GM23248 (cell line): ENCODE data around the gene SEZ6. TPM values are rescaled to one million over a fixed set of nuclear protein-coding genes. Genes with fewer than 3 reads are reported as not detected.

Source experiments
- DNase-seq: peaks from one replicate; pipeline ENCODE4 v3.0.0-alpha.2; 2015
- H2AFZ ChIP-seq: fragments of 200-600 bp; sonication (generic); 2 replicates; pipeline ENCODE4 v1.6.1; 2016; ENCODE audit warnings: antibody characterized with exemption
- H3F3A ChIP-seq: fragments of 200-600 bp; sonication (generic); 2 replicates; pipeline ENCODE4 v1.6.1; 2016; ENCODE audit warnings: mild to moderate bottlenecking, antibody characterized with exemption, mixed run types; ENCODE audit not compliant: insufficient read depth
- H3K27ac ChIP-seq: fragments of 200-600 bp; sonication (generic); 2 replicates; pipeline ENCODE4 v1.5.1; 2016; ENCODE audit warnings: mild to moderate bottlenecking
- H3K27me3 ChIP-seq: fragments of 200-600 bp; sonication (generic); replicated peaks from 2 replicates; pipeline ENCODE4 v1.6.1; 2016; ENCODE audit warnings: mild to moderate bottlenecking; ENCODE audit not compliant: insufficient read depth
- H3K36me3 ChIP-seq: fragments of 200-600 bp; sonication (generic); 2 replicates; pipeline ENCODE4 v1.6.1; 2016; ENCODE audit warnings: low read depth, mild to moderate bottlenecking
- H3K4me1 ChIP-seq: fragments of 200-600 bp; sonication (generic); 2 replicates; pipeline ENCODE4 v1.6.1; 2016; ENCODE audit warnings: mild to moderate bottlenecking; ENCODE audit not compliant: insufficient read depth
- H3K4me2 ChIP-seq: fragments of 200-600 bp; sonication (generic); one replicate; pipeline ENCODE4 v1.6.1; 2016; ENCODE audit warnings: mild to moderate bottlenecking; ENCODE audit not compliant: unreplicated experiment
- H3K4me3 ChIP-seq: fragments of 200-600 bp; sonication (generic); 2 replicates; pipeline ENCODE4 v1.5.1; 2016; ENCODE audit warnings: mild to moderate bottlenecking
- H3K79me2 ChIP-seq: fragments of 200-600 bp; sonication (generic); 2 replicates; pipeline ENCODE4 v1.6.1; 2016; ENCODE audit warnings: mild to moderate bottlenecking; ENCODE audit not compliant: insufficient read depth
- H3K9ac ChIP-seq: fragments of 200-600 bp; sonication (generic); 2 replicates; pipeline ENCODE4 v1.6.1; 2016; ENCODE audit warnings: mild to moderate bottlenecking
- H3K9me2 ChIP-seq: fragments of 200-600 bp; sonication (generic); 2 replicates; pipeline ENCODE4 v1.6.1; 2016; ENCODE audit warnings: mixed run types, mild to moderate bottlenecking, moderate library complexity; ENCODE audit not compliant: insufficient read depth
- H3K9me3 ChIP-seq: fragments of 200-600 bp; sonication (generic); one replicate; pipeline ENCODE4 v1.6.1; 2017; ENCODE audit warnings: low read depth
- H4K20me1 ChIP-seq: fragments of 200-600 bp; sonication (generic); 2 replicates; pipeline ENCODE4 v1.6.0; 2016; ENCODE audit not compliant: insufficient read depth
- EZH2 ChIP-seq: fragments of 200-600 bp; sonication (generic); IDR thresholded peaks from 2 replicates; pipeline ENCODE4 v1.6.1; 2018; ENCODE audit warnings: antibody characterized with exemption, mild to moderate bottlenecking; ENCODE audit not compliant: insufficient read depth, poor library complexity, severe bottlenecking
- EZH2phosphoT487 ChIP-seq: fragments of 200-600 bp; sonication (generic); IDR thresholded peaks from 2 replicates; pipeline ENCODE4 v1.6.1; 2018; ENCODE audit warnings: antibody characterized with exemption, moderate library complexity, mild to moderate bottlenecking, low read depth; ENCODE audit not compliant: insufficient read depth
- WGBS, 2 experiments: methylation state at CpG; one replicate each; pipeline ENCODE4 v1.1.6; 2015 to 2017; ENCODE audit warnings: low lambda C conversion rate in 2 of 2, low coverage in 1 of 2; ENCODE audit errors: missing lambda C conversion rate in 2 of 2; 5-methylcytosine and 5-hydroxymethylcytosine counted together
- in situ Hi-C: fragments of 300-500 bp; cut with MboI; formaldehyde crosslinking; loops from 2 replicates; pipeline ENCODE4 v1.15.0; 2020
- polyA plus RNA-seq: library from polyadenylated mRNA; unstranded; fragments of >200 nt; fragmentation: Nextera tagmentation; extraction: Ambion mirVana; gene quantifications from 2 replicates; pipeline ENCODE4 v1.2.1, GENCODE V29; 2016
- total RNA-seq: library from RNA; depleted of rRNA; stranded (reverse); fragments of >200 nt; shearing (Covaris generic); gene quantifications from 2 replicates; pipeline ENCODE4 v1.2.3, GENCODE V29; 2014

Gene SEZ6
- total and polyA plus RNA-seq, 2 experiments from 2014 or later, result not detected

GRCh38 chr17:28960256-28961061, 45.4 kb downstream of the SEZ6 start:
- Histone ChIP-seq H3K9ac (no peak overlapping the region), H3K36me3 (no peaks in the 10 kb centered on the region), H2AFZ (no peak overlapping the region), H3K9me3 (no peaks in the 10 kb centered on the region), H3K4me1 (no peaks in the 10 kb centered on the region), H3K27me3 (peaks cover 15% of the 10 kb centered on the region), H4K20me1 (no peaks in the 10 kb centered on the region), H3K27ac (no peak overlapping the region), H3K4me2 (no peak overlapping the region), H3K4me3 (no peak overlapping the region), H3K79me2 (no peaks in the 10 kb centered on the region), H3K9me2 (no peaks in the 10 kb centered on the region), H3F3A (no peaks in the 10 kb centered on the region)
- in situ Hi-C loops, result no loop called here
- DNase-seq, result no peak
- TF ChIP-seq EZH2phosphoT487 (no peak), EZH2 (no peak)
- 85 to 87% methylated on average over 17 to 18 of the region's 18 CpGs for WGBS, 2 experiments

GRCh38 chr17:28959471-28959871, 46.4 kb downstream of the SEZ6 start:
- DNase-seq, result no peak
- Histone ChIP-seq H3K79me2 (no peaks in the 10 kb centered on the region), H3K4me2 (no peak overlapping the region), H2AFZ (no peak overlapping the region), H3K36me3 (no peaks in the 10 kb centered on the region), H3K9me3 (no peaks in the 10 kb centered on the region), H3K9me2 (no peaks in the 10 kb centered on the region), H3K27ac (no peak overlapping the region), H3K9ac (no peak overlapping the region), H4K20me1 (no peaks in the 10 kb centered on the region), H3K4me3 (no peak overlapping the region), H3K4me1 (no peaks in the 10 kb centered on the region), H3F3A (no peaks in the 10 kb centered on the region), H3K27me3 (peaks cover 15% of the 10 kb centered on the region)
- in situ Hi-C loops, result no loop called here
- WGBS, 2 experiments, result 68 to 70% methylated on average over 9 of the region's 9 CpGs
- TF ChIP-seq EZH2 (no peak), EZH2phosphoT487 (no peak)

GRCh38 chr17:28958820-28959455, 46.9 kb downstream of the SEZ6 start:
- WGBS, 2 experiments, result 83 to 84% methylated on average over 15 to 18 of the region's 18 CpGs
- Histone ChIP-seq H3K4me3 (no peak overlapping the region), H3K27me3 (peaks cover 15% of the 10 kb centered on the region), H3K9me3 (no peaks in the 10 kb centered on the region), H3K4me2 (no peak overlapping the region), H3K9ac (no peak overlapping the region), H4K20me1 (no peaks in the 10 kb centered on the region), H2AFZ (no peak overlapping the region), H3K9me2 (no peaks in the 10 kb centered on the region), H3K36me3 (no peaks in the 10 kb centered on the region), H3K27ac (no peak overlapping the region), H3K4me1 (no peaks in the 10 kb centered on the region), H3K79me2 (no peaks in the 10 kb centered on the region), H3F3A (no peaks in the 10 kb centered on the region)
- in situ Hi-C loops, result no loop called here
- no peak for DNase-seq
- no peak for TF ChIP-seq EZH2
- TF ChIP-seq EZH2phosphoT487, result no peak

- Histone ChIP-seq H3K4me3 (no peak overlapping the region), H2AFZ (no peak overlapping the region), H3K79me2 (no peaks in the 10 kb centered on the region), H4K20me1 (no peaks in the 10 kb centered on the region), H3K4me2 (no peak overlapping the region), H3K9me2 (no peaks in the 10 kb centered on the region), H3K9me3 (no peaks in the 10 kb centered on the region), H3K4me1 (no peaks in the 10 kb centered on the region), H3K27ac (no peak overlapping the region), H3K9ac (no peak overlapping the region), H3F3A (no peaks in the 10 kb centered on the region), H3K36me3 (no peaks in the 10 kb centered on the region), H3K27me3 (peaks cover 9% of the 10 kb centered on the region; the same call in 1 of the 2 replicates)
- TF ChIP-seq EZH2 (no peak), EZH2phosphoT487 (no peak)
- in situ Hi-C loops, result no loop called here
- DNase-seq, result no peak
- WGBS, 2 experiments, result 73 to 84% methylated on average over 7 of the region's 7 CpGs
These were observed 47.9 kb downstream of the SEZ6 start for GRCh38 chr17:28957992-28958355.
